Measurements from ENCODE around the gene LRRC7.

LRRC7 gene

DNA sequence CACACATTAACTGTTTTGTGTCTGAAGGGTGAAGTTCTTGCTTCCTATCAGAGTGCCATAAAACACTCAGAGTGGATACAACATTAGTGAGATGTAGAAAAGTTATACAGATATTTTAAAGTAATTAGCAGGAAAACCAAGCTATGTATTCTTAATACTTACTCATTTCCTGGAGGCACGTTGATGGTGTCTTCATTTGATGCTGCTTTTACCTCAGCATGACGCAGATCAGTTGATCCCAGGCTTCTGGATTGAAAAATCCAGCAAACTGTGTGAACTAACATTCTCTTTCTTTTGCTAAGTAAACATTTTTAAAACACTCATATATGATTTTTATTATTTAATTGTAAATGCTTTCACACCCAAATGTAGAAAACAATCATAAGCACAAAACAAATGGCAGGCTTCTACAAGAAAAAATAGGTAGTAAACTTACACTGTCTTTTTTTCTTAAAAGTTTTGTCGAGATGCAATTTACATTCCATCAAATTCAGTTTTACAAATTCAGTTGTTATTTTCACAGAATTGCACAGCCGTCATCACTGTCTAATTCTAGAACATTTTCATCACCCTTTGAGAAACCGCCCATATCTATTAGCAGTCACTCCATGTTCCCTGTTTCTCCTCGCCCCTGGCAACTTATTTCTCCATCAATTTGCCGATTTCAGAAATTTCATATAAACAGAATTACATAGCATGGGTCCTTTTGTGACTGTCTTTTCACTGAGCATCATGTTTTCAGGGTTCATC, 198.9 kb downstream of the LRRC7 start:
- no peak for DNase-seq (ENCODE audit: low read depth in 2 of 2)

DNA sequence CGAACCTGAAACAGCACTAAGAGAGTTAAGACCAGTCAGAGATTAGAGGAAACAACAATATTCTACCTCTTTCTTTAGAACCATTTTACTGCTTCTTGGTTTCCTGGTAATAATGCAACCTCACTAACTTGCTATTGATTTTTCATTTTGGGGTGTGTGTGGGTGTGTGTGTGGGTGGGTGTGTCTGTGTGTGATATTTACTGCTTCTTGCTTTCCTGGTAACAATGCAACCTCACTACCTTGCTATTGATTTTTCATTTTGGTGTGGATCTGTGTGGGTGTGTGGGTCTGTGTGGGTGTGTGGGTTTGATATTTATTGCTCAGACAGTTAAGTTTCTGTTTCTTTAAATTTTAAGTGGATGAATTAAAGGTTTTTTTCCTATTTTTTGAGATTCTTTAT, 208.8 kb downstream of the LRRC7 start:
- no peak for DNase-seq (ENCODE audit: low read depth in 2 of 2)

DNA sequence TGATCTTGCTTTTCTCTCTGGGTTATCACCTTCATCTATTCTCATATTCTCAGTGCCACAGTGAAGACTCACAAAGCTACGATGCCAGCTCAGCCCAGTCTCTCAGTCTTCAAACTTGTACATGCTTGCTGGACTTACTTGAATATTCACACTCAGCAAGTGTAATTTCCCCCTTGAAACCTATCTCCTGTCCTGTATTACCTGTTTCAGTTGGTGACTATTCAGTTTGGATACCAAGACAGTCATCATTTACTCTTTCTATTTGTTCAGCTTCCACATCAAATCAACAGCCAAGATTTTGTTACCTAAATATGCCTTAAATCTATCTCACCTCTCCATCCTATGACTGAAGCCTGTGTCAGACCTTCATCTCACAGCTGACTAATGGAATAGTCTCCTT, 209.7 kb downstream of the LRRC7 start:
- no peak for DNase-seq (ENCODE audit: low read depth in 2 of 2)

DNA sequence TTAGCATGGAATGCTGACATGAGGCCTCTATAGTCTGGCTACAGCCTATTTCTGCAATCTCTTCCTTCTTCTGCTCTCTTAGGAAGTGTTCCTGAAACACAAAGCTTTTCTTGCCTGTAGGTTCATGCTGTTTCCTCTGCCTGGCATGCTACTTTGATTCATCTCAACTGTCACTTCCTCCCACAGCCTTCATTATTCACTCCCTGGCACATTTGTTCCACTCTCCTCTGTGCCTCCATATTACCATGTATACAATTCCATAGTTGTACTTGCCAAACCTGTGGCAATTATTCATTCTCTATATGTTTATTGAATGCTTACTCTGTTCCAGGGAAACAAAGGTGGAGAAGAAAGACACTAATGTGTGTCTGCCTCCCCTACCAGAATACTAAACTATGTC, 210.2 kb downstream of the LRRC7 start:
- no peak for DNase-seq (ENCODE audit: low read depth in 2 of 2)

DNA sequence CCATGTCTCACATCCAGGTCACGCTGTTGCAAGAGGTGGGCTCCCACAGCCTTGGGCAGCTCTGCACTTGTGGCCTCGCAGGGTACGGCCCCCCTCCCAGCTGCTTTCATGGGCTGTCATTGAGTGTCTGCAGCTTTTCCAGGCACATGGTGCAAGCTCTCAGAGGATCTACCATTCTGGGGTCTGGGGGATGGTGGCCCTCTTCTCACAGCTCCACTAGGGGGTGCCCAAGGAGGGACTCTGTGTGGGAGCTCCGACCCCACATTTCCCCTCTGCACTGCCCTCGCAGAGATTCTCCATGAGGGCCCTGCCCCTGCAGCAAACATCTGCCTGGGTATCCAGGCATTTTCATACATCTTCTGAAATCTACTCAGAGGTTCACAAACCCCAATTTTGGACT, 219.4 kb downstream of the LRRC7 start:
- no peak for DNase-seq (ENCODE audit: low read depth in 2 of 2)

DNA sequence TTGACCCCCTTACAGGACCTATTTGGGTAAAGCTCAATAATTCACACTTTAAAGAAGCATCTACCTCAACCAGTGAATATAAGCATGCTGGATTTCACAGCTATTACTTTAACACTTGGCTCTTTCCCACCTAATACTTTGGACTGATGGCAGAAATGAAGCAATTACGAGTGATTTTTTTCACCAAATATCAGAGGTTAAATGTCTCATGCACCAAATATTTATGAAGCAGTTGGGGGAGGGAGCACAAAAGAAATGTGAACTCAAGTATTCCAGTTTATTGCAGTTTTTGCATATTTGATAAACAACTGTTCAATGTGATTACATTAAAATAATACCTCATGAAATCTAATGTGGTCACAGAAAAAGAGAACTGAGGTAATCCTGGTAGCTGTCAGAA, 223.6 kb downstream of the LRRC7 start:
- no peak for DNase-seq (ENCODE audit: low read depth in 2 of 2)

DNA sequence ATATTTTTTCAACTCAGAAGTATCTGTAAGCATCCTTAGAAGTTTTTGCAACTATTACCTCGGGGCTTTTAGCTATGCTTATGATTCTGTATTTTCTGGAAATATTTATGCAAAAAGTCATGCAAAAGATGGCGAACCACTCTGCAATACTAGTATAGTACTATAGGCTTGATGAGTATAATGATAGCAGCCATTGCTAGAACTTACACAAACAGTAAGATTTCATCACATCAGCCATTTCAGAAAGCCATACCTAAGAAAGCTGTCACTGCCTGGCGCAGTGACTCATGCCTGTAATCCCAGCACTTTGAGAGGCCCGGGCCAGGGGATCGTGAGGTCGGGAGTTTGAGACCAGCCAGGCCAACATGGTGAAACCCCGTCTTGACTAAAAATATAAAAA, 227.1 kb downstream of the LRRC7 start:
- DNase-seq (ENCODE audit: low read depth in 2 of 2) = no peak

DNA sequence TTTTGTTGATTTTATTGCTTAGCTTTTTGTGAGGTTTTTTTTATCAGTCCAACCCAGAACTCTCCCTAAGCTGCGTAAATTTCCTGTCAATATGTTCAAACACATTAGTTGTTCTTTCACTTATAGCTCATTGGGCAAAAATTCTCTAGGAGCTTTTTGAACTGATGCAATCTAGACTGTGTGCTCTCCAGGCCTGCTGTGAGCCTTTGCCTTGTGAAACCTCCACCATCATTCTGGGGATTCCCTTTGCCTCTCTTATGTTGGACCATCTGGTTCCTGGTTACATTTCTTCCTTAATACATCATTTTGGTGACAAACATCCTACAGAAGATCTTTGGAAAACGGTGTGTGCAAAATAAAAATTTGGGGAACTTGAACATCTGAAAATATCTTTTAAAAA, 247.2 kb downstream of the LRRC7 start:
- DNase-seq (ENCODE audit: low read depth in 2 of 2) = no peak

DNA sequence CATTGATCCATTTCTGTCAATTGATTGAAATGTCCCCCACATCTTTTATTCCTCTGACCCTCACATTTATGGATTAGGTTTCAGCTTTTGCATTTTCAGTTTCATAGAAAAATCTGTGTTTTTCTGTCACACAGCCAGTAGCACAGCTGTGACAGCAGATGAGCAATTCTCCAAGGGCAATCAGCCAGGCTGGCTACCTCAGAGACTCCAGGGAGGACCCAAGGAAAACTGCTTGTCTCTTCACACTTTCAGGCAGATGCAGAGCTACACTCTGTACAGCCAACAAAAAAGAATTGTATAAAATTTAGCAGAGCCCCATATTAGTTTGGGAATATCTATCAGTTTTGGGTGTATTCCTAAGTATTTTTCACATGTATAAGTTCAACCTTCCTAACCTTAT, 257.2 kb downstream of the LRRC7 start:
- DNase-seq (ENCODE audit: low read depth in 2 of 2) = no peak

DNA sequence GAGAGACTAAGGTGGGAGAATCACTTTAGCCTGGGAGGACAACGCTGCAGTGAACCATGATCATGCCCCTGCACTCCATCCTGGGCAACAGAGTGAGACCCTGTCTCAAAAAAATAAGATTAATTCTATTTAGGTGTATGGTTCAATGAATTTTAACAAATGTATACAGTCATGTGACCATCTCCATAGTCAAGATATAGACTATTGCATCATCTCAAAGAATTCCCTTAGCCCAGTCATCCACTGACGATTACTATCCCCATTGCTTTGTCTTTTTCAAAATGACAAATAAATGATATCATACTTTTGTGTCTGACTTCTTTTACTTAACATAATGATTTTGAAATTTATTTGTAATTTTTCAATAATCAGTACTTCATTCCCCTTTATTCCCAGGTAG, 260.0 kb downstream of the LRRC7 start:
- no peak for DNase-seq (ENCODE audit: low read depth in 2 of 2)

DNA sequence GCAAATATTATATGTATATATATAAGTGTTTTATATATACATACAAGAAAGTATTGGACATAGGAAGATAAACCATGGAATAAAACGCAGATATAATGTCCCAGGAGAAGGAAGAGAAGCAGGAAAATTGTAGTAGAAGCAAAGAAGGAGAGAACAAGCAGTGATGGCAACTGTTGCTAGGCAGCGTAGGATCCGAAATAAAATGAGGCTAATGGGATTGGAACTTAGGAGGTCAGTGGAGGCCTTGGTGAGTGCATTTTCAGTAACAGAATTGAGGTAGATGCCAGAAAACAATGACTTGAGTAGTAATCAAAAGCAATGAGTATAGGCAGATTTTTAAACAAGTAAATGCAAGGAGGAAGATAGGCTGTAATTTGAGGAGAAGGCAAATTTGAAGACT, 265.8 kb downstream of the LRRC7 start:
- DNase-seq (ENCODE audit: low read depth in 2 of 2) = no peak

DNA sequence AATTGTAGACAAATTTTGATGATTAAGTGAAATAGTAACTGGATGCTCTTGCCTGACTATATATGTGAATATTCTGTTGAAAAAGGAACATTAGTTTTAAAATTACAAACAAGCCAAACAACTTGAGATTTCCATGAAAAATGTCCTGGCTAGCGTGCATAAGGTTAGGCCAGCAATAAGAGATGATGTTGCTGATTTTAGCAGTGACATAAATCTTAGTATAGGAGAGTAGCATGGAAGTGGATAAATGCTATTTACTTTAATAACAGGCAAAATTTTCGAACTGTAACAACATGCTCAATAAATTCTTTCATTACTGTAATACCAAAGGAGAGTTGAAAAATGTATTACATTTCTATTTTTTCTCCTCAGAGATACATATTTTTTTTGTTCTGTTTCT, 266.6 kb downstream of the LRRC7 start:
- DNase-seq (ENCODE audit: low read depth in 2 of 2) = no peak

DNA sequence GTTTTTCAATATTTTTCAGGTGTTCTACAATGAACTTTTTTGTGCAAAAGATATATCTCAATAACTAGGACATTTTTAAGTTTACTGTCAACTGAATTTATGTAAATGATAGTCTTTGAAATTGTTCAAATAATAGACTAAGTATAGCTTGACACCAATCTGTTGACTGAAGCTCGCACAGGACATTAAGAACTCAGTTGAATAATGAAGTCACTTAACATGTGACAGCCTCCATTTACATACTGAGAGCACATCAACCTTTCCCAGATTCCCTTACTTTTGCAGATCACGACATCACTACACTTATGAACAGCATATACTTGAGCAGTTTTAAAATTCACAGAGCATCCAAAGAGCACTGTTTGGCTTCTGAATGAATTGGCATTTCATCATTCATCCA, 268.2 kb downstream of the LRRC7 start:
- no peak for DNase-seq (ENCODE audit: low read depth in 2 of 2)

DNA sequence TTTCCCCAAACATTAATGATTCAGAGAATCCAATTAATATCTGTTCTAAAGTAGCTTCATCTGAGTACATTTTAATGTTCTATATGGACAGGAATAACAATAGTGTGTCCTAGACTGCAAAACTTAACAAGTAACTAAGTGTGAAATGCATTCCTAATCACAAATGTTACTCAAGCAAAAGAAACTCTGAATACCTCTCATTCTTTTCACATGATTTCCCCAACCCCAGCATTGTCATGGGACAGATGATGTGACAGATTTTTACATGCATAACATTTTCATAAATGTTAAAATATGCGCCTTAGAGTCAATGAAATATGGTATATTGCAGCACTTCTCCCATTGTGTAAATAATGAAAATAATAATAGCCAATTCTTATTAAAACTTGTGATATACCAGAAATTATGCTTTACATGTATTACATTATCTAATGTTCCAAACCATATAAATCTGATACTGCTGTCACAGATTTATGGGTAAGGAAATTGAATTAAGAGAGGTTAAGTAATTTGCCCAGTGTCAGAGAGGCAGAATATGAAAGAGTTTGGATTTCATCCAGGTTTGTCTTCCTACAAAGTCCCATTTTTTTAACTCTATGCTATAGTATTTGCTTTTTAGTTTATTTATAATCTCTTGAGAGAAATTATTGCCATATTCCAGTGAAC, 269.4 kb downstream of the LRRC7 start:
- no peak for DNase-seq (ENCODE audit: low read depth in 2 of 2)

DNA sequence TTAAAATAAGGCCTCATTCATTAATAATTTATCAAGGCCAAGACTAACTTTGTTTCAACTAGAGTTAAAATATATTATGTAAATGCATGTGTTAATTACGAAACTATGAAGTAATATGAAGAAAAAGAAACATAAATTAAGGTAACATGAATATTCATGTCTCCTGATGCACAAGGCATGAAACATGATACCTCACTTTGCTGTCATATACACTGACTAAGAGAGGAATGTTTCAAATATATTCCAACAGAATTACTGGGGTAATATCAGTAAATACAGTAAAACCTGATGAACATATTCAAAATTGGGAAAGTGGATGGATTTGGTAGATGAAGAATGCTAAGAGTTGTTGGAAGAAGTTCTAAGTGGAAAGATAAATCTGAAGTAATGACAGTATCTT, 274.6 kb downstream of the LRRC7 start:
- DNase-seq (ENCODE audit: low read depth in 2 of 2) = no peak

DNA sequence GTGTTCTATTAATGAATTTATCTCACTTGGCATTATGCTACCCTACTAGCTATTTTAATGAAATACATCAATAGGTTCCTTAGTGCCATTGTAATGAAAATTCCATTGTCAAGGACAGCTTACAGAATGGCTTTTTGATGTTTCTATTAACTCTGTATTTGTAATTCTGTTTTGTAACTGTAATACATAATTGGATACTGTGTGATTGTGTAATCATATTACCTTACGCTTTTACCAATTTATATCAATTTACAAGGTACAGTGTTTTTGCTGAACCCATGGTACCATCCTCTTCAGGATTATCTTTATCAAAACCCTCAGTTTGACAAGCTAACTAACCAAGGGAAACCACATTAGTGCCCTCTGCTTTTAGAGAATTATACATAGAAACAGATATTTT, 277.9 kb downstream of the LRRC7 start:
- DNase-seq (ENCODE audit: low read depth in 2 of 2) = no peak

DNA sequence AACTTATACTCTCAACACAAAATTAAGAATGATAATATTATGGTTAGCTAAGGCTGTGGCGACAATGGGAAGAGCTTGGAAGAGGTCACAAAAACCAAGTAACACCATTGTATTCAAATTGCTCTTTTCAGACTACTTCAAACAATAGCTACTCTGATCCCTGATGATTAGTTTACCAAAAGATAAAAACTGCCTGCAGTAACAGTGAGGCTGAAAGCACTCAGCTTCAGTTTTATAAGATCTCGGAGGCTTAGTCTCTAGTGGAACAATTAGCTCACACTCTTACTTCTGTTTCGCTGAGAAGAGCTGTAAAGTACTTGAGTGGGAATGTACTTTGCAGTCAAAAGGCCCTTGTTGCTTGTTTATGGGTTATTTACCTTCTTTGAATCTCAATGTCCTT, 278.5 kb downstream of the LRRC7 start:
- no peak for DNase-seq (ENCODE audit: low read depth in 2 of 2)

DNA sequence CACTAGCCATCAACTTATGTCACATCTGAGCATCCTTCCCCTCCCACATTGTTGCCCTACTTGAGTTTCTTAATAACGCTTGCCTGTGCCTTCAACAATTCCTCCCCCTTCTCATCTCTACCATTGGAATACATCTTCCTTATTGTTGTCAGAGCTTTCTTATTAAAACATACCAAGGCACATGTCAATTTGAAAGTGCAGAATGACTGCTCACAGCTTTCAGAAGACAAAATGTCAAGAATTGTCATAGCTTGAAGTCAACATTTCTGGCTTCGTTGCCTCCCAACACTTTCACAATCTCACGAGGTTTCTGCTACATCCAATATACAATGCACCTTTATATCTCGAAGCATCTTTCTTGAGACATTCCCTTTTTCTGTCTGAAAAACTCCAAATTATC, 279.9 kb downstream of the LRRC7 start:
- DNase-seq (ENCODE audit: low read depth in 2 of 2) = no peak

DNA sequence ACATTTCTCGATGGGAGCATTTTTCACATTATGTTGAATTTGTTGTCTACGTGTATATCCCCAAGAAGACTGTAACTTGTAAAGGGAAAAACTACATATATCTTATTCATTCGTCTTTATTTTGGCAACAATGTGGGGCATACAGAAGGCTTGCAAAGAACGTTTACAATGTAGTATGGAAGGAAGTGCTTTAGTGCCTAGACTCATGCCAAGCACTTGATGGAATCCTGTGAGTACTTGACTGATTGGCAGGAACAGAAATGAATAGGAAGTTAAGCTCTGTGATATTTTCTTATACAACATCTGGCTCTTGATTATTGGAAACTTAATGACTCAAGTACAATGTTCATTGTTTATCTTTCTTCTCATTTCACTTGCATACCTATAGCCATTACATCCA, 284.4 kb downstream of the LRRC7 start:
- DNase-seq (ENCODE audit: low read depth in 2 of 2) = no peak

DNA sequence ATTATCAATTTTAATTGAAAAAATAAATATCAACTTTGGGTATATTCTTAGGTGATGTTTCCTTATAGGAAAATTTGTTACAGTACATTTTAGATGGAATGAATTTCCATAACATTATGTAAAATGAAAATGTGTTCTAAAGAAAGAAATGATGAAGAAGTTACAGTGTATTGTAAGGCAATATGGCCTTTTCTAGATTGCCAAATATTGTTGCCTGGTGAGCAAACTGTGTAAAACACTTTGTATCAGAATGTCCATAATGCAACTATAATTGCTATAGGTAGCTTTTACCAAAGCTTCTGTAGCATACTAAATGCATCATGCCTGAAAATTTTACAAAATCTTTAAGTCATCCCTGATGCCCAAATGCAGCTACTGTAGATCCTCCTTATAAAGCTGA, 285.0 kb downstream of the LRRC7 start:
- no peak for DNase-seq (ENCODE audit: low read depth in 2 of 2)

DNA sequence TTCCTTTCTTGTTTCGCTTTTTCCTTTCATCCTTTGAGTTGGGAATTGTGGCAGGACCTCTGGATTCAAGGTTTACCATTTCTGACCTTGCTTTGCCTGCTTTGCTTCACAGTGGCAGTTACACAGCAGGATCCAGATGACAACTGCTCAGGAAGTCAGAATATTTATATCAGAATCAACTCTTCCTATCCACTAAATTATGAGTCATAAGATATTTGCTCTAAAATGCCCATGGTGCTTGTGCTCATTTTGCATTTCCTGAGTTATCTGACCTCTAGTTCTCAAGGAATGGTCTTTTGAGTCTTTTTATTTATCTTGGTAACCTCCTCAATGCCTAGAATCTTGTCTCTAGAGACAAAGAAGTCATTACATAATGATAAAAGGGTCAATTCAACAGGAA, 290.8 kb downstream of the LRRC7 start:
- no peak for DNase-seq (ENCODE audit: low read depth in 2 of 2)

DNA sequence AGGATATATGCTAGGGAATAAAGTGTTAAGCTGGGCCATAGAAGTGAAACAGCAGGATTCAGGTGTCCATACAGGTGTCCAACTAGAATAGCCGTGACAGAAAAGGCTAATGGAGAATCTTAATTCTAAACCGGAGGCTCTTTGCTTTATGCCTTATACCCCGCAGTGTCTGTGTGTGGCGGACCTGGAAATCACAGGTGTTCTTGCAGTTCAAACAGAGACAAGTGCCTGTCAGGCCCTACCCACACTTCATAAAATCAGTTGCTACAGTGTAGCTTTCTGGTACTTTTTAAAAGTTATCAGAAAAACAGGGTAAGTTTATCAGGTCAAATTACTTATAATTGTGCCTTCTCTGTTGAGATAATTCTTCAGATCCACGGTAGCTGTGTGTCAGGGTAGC, 293.9 kb downstream of the LRRC7 start:
- no peak for DNase-seq (ENCODE audit: low read depth in 2 of 2)

DNA sequence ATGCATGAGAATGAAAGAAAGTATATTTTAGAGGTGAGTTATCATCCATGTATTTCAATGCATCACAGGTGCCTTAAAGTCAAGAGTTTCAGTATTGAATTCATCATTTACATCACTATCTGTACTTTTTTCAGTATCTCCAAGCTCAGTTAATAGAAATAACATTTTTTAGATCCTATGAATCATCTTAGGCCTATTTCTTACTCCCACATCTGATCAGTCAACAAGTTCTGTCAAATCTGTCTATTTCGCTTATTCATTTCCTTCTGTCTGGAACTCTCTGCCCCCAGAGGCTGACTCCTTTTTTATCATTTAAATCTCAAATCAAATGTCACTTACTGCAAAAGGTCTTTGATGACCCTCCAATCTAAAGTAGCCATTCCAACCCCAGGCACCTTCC, 295.2 kb downstream of the LRRC7 start:
- no peak for DNase-seq (ENCODE audit: low read depth in 2 of 2)

DNA sequence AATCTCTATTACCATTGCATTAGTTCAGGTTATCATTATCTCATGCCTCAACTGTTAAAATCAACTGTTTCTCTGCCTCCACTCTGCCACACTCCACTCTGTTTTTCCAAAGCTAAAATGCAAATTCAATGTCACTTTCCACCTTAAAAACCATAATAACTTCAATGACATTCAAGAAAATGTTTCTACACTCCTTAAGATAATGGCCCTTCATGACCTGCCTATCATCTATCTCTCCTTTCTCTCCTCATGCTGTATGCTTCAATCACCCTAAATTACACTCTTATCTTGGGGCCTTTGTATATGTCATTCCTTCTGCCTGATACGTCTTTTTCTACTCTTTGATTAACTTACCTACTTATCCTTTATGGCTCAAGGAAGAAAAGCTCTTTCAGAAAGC, 296.0 kb downstream of the LRRC7 start:
- no peak for DNase-seq (ENCODE audit: low read depth in 2 of 2)

Measured in stimulated activated CD8-positive, alpha-beta memory T cell treated with anti-CD3 and anti-CD28 coated beads, Interleukin-2, amount 100 ng/mL, for 1 hour (primary cell).